ENCODE results near the gene GOLGA5.
A peak's percentile ranks its signal among the peaks of the same experiment; 100 is the strongest.
"Not testable (repeated sequence)": the region's sequence is repeated elsewhere in the genome, so short reads cannot be mapped to it uniquely, and the experiment has no call there.

The GOLGA5 gene

DNA sequence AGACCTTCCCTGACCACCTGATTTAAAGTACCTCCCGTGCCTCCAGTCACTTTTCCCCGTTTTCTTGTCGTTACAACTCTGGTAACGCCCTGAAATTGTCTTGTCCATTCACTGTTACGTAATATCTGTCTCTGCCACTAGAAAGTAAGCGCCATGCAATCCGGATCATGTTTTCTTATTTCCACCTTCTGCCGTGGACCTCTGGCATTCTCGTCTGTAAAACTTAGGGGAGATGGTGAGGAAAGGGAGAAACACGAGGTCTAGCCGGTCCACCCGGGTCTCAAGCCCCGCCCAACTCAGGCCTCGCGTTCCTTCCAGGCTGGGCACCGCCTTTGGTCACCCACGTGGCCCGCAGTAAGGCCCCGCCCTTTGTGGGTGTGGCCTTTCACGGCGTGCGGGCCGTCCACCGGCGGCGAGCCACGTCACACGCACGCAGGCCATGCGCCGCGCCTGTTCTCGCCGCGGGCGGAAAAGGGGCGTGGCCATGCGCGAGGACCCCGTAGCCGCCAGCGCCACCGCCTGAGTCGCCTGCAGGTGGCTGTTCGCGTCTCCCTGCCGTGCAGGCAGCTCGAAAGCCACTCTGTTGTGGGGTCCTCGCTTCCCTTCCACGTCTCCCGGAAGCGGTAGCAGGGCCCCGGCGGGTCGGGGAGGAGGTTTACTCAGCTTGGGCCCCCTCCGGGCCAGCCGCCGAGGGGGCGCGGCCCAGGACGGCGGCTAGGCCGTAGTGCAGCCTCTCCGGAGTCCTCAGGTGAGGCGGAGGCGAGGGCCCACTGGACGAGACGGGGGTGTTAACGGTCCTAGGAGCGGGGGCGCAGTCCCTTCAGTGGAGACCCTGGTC is at the start of gene GOLGA5:
Gene GOLGA5 (plus strand): TSS at position 597 of the 838 bp plus-strand sequence. CDS start 3,133 bp downstream, outside the sequence.
- peak; percentile 96 to 97 for DNase-seq (ENCODE audit: low read depth in 2 of 2)

DNA sequence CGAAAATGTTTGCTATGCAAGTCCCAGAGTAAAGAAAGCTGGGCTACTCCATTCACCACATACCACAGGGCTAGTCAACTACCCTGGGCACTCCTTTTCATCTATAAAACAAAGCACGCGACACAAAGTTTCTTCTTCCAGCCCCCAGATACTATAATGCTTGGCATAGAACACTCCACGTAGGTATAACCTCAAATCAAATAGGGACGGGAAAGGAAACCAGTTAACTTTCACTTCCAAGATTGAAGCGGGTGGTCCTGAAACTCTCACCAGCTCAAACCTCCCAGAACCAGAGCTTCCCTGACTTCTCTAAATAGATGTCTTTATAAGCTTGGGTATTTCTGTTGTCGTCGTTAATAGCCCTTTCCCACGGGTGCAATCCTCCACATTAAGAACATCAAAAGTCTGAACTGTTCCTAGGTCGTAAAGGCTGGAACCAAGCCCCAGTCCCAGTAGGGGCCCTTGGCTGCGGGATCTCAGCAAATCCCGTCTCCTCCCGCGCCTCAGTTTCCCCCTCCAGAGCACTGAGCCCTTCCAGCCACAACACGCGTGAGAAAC is 46.3 kb upstream of the GOLGA5 start:
- DNase-seq (ENCODE audit: low read depth in 2 of 2) = no peak

DNA sequence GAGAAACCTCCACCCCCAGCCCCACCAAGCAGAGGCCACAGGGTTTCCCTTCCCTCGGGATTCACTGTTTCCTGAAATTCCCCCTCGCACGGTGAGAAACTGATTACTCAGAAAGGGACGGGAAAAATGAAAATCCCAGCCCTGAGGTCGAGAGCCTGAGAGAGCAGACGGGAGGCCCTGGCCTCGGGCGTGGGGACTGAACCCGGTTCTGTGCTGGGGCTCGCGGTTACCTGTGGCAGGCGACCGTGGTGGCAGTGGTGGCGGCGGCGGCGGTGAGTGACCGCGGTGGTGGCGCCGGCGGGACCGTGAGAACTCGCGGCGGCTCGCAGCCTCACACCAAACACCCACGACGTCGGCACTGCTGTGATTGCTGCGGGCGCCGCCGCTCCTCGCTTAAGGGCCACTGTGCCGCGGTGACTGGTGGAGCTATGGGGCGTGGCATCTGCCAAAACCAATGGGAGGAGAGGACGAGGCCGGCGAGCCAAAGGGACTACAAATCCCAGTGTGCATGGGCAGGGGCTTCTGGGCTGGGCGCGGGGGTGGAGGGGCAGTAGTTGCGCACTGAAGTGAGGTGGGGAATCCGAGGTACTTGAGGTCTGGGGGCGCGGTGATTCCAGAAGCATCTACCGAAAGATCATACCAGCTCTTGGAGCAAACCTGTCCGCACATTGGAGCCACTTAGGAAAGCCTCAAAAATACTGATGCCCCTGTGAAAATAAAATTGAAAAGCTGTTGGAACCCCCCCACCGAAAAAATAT is 45.7 kb upstream of the GOLGA5 start, which contains the start of gene LGMN:
Gene LGMN (minus strand): TSS at position 369 of the 758 bp plus-strand sequence. CDS start 15,841 bp downstream, outside the sequence.
- peak; percentile 81 to 83 for DNase-seq (ENCODE audit: low read depth in 2 of 2)

- not testable (repeated sequence) for DNase-seq (ENCODE audit: low read depth in 2 of 2)
These were observed 43.8 kb upstream of the GOLGA5 start for GRCh38 chr14:92750222-92750728.

GRCh38 chr14:92750994-92751400 is 43.1 kb upstream of the GOLGA5 start:
- no peak for DNase-seq (ENCODE audit: low read depth in 2 of 2)

DNA sequence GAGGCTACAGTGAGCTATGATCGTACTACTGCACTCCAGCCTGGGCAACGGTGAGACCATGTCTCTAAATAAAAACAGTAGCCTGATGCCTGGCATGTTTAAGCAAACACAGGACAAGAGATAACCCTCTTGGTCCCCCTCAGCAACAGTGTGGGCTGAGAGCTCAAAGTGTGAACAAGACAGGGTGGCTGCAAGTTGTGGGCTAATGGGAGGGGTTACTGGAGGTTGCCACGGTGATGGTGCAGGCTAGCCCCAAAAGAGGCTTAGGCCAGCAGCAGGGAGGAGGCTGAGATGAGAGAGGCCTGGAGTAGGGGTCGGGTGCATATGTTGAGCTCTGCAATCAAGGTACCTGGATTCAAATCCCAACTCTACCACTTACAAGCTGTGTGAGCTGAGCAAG is 42.3 kb upstream of the GOLGA5 start:
- no peak for DNase-seq (ENCODE audit: low read depth in 2 of 2)

- no peak for DNase-seq (ENCODE audit: low read depth in 2 of 2)
These were observed 40.9 kb upstream of the GOLGA5 start for GRCh38 chr14:92753250-92753649.

DNA sequence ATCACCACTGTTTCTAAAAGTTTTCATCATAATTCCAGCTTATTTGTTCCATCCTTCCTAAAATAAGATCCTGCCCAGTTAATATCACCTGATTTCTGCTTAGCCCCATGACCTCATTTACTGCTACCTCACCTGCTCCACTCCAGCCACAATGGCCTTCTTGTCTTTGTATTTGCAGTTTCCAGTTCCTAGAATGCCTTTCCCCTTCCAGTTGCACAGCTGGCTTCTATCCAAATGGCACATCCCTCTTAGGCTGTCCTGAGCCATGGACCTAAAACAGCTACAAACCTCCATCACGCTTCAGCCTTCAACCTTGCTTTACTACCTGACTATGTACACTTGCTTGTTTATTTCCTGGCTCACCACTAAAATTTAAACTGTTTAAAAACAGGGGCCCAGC is 39.1 kb upstream of the GOLGA5 start:
- no peak for DNase-seq (ENCODE audit: low read depth in 2 of 2)

GRCh38 chr14:92755495-92755894 is 38.6 kb upstream of the GOLGA5 start:
- no peak for DNase-seq (ENCODE audit: low read depth in 2 of 2)

DNA sequence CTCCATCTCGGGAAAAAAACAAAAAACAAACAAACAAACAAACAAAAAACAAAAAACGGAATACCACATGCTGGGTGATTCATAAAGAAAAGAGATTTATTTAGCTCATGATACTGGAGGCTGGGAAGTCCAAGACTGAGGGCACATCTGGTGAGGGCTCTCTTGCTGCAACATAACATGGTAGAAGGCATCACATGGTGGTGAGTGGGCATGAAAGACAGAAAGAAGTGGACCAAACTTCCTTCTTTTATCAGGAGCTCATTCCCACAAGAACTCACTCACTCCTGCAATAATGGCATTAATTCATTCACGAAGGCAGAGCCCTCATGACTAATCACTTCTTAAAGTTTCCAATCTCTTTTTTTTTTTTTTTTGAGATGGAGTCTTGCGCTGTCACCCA is 37.7 kb upstream of the GOLGA5 start:
- no peak for DNase-seq (ENCODE audit: low read depth in 2 of 2)

GRCh38 chr14:92759300-92759678 is 34.8 kb upstream of the GOLGA5 start:
- DNase-seq (ENCODE audit: low read depth in 2 of 2) = no peak

GRCh38 chr14:92759679-92760523 is 34.2 kb upstream of the GOLGA5 start:
- DNase-seq (ENCODE audit: low read depth in 2 of 2) = no peak

DNA sequence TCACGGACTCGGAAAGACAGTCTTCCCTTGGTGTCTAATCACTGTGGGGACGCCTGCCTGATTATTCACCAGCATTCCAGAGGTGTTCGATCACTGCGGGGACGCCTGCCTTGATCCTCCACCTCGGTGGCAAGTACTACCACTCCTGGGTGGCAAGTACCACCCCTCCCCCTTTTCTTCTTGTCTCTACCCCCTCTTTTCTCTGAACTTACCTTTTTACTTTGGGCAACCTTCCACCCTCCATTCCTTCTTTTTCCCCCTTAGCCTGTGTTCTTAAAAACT is 33.6 kb upstream of the GOLGA5 start:
- no peak for DNase-seq (ENCODE audit: low read depth in 2 of 2)

DNA sequence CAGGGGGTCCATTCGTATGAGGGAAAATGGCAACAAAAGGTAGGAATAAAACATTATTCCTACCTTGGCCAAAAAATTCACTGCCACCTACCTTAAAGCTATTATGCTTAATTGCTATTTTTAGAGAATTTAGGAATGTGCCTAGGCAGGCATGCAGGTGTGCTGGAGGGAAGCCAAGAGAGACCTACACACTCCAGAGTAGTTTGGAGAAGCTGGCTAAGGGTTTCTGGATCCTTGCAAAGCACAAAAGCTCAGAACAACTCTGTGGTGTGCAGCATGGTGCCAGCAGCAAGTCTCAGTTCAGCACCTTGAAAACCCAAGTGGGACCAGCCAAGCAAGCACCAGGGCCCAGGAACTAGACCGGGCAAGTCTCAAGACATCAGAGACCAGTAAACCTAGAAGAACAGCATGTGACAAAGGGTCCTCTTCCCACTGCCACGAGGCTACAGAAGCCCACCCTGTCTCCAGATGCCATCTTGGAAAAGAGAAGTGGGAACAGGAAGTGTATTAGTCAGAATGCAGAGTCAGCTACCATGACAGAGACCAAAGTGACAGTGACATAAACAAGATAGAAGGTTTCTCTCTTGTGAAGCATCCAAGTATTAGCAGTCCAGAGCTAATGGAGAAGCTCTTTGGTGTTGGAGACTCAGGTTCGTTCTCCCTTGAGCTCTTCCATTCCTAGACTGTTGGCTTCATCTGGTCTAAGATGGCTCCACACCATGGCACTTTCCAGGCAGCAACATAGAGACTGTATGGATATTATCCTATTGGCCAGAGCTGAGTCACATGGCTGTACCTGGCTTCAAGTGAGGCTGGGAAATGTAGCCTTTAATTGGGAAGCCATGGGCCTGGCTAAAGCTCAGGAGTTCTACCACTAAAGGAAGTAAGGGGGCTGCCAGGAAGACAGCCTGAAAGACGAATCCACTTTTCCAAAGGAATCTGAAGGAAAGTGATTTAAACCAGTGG is 30.2 kb upstream of the GOLGA5 start:
- not testable (repeated sequence) for DNase-seq (ENCODE audit: low read depth in 2 of 2)

DNA sequence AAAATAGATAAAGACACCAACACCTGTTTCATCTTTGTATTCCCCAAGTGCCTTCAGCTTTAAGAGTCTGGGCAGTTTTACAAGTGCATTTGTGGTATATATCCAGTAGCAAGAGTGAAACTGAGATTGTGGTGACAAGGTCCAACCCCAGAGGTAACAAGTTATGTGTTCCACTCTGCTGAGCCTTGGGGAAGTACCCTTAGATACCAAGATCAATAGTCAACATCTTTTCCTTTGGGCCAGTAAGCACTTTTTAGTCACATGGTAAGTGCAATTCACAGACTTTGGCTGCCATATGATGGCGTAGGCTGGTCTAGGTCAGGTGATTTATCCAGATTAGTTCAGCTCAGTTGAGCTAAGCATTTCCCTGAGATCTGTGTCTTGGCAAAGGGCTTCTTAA is 25.9 kb upstream of the GOLGA5 start:
- not testable (repeated sequence) for DNase-seq (ENCODE audit: low read depth in 2 of 2)

DNA sequence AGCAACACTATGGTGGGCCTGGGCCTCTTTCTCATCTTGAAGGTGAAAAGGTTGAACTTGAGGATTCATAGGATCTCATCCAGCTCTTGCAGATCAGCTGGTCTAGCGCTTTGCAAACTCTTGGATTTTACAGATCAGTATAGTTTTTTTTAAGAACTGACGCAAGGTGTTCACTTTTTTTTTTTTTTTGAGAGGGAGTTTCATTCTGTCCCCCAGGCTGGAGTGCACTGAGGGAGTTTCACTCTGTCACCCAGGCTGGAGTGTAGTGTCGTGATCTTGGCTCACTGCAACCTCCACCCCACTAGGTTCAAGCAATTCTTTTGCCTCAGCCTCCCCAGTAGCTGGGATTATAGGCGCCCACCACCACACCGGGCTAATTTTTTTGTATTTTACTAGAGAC is 25.3 kb upstream of the GOLGA5 start:
- no peak for DNase-seq (ENCODE audit: low read depth in 2 of 2)

GRCh38 chr14:92770484-92770883 is 23.6 kb upstream of the GOLGA5 start:
- no peak for DNase-seq (ENCODE audit: low read depth in 2 of 2)

DNA sequence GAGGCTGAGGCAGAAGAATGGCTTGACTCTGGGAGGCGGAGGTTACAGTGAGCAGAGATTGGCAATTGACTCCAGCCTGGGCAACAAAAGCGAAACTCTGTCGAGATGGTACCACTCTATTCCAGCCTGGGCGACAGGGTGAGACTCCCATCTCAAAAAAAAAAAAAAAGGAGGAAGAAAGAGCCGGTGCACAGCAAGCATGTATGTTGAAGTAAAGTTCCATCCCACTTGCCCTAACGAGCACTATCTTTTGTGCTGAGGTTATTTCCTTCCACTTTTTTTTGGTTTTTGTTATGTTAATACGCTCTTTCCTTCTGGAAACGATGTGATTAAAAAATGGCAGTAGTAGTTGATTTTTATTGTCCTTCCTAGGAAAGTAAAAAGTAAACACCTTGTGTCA is 19.5 kb upstream of the GOLGA5 start:
- DNase-seq (ENCODE audit: low read depth in 2 of 2) = no peak

GRCh38 chr14:92775292-92775691 is 18.8 kb upstream of the GOLGA5 start:
- not testable (repeated sequence) for DNase-seq (ENCODE audit: low read depth in 2 of 2)

- not testable (repeated sequence) for DNase-seq (ENCODE audit: low read depth in 2 of 2)
These were observed 15.1 kb upstream of the GOLGA5 start for GRCh38 chr14:92778868-92779565.
